LNCaP clone FGC (cell line): Measurements from ENCODE around the gene PTPRJ.

Experiments
- DNase-seq: peaks from one replicate; pipeline ENCODE4 v3.0.0-alpha.2; 2011; ENCODE audit warnings: low read depth
- H3K4me3 ChIP-seq: 2 replicates; pipeline ENCODE4 v1.5.1; 2011; ENCODE audit warnings: mild to moderate bottlenecking, low read depth, low read length, control low read depth
- TF ChIP-seq, protein P1 (sequence below): IDR thresholded peaks from 2 replicates; pipeline ENCODE4 v1.5.1; 2012; ENCODE audit warnings: mild to moderate bottlenecking; ENCODE audit not compliant: control insufficient read depth, insufficient read depth; ENCODE audit errors: extremely low read depth

The PTPRJ gene

DNA sequence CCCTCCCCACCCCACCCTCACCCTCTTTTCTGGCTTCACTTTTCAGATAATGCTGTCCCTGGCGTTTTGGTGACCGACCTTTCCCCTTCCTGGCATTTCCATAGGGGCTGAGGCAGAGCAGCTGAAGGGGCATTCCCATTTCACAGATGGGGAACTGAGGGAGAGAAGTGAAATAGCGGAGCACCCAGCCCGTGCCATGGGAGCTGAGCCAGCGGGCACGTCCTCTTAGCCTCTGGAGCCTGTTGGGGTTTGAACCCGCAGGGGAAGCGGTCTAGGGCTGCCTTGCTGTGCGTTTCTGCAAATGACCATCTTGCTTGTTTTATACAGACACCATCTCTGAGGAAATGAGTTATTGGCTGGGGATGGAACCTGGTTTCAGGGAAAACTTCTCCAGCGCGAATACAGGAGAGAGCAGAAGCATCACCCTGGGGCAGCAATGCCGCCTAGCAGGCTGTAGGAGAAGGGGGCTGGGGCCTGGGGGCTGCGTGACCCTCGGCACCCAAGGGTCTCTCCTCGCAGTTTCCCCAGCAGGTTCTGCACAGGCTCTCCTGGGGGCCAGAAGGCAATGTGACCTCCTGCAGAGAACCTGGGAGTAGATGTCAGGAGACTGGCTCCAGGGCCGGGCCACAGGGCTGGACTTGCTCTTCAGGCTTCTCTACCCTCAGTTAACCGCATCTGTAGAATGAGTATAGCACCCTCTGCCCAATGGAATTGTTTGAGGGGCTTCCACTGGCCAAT is 1.5 kb downstream of the PTPRJ start:
- H3K4me3 ChIP-seq, result peak overlapping the region; percentile 71
- DNase-seq, result no peak
- TF ChIP-seq, protein P1, sequence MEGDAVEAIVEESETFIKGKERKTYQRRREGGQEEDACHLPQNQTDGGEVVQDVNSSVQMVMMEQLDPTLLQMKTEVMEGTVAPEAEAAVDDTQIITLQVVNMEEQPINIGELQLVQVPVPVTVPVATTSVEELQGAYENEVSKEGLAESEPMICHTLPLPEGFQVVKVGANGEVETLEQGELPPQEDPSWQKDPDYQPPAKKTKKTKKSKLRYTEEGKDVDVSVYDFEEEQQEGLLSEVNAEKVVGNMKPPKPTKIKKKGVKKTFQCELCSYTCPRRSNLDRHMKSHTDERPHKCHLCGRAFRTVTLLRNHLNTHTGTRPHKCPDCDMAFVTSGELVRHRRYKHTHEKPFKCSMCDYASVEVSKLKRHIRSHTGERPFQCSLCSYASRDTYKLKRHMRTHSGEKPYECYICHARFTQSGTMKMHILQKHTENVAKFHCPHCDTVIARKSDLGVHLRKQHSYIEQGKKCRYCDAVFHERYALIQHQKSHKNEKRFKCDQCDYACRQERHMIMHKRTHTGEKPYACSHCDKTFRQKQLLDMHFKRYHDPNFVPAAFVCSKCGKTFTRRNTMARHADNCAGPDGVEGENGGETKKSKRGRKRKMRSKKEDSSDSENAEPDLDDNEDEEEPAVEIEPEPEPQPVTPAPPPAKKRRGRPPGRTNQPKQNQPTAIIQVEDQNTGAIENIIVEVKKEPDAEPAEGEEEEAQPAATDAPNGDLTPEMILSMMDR, result no peak

DNA sequence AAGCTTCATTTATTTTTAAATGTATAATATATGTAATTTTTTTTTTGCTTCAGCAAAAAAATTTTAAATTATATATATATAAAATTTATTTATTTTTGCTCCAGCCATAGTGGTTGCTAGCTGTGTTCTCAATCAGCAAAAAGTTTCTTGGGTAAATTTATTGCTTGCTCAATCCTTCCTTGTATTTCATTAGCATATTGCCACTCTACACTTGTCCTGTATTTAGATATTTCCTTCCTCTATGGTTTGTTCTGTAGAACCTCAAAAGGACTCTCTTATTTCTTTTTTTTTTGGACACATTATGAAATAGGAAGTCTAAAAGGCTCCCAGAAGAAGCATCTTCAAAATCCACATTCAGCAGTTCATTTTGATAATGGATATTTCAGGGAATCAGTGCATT is 2.3 kb downstream of the PTPRJ start:
- TF ChIP-seq, protein P1, result no peak
- no peak for DNase-seq
- H3K4me3 ChIP-seq, result no peak overlapping the region

DNA sequence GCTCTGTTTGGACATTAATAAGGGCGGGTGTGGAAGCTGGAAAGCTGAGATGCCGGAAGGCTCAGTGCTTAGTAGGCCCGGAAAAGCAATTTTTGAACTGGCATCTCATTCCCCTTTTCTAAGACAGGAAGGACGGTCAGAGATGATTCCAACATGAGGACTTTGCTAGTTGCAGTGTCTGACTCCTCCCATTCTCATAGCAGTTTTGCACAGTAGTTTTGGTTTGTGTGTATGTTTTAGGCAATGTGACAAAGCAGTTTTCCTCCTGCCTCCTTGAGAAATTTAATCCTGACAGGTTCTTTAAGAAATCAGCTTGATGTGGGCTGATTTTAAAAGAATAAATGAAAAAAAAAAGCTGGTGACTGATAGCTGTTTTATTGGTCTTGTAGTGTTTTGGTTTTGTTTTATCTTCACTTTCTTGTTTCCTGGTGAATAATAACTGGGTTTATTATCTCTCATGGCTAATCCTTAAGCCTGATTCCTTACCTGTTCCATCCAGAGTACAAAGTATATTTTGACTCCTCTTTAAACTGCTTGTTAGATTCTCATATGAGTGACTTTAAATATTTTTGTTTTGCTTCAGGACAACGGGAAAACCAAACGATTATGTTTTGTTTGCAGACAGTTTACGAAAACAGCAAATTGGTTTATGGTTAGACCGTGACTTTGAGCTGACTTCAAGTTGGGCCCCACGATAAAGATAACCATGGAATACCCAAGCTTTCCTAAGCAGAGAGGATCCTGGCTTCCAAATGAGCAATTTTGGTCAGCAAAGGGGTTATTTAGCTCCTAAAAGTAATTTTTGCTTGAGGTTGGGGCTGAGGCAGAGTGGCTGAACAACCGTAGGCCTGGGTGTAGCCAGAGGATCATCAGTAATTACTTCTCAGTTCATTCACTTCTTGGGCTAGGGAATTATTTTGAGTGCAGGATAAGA is 3.4 kb downstream of the PTPRJ start:
- peak overlapping the region; percentile 12; the same call in 1 of the 2 replicates for H3K4me3 ChIP-seq
- TF ChIP-seq, protein P1, result no peak
- no peak for DNase-seq

DNA sequence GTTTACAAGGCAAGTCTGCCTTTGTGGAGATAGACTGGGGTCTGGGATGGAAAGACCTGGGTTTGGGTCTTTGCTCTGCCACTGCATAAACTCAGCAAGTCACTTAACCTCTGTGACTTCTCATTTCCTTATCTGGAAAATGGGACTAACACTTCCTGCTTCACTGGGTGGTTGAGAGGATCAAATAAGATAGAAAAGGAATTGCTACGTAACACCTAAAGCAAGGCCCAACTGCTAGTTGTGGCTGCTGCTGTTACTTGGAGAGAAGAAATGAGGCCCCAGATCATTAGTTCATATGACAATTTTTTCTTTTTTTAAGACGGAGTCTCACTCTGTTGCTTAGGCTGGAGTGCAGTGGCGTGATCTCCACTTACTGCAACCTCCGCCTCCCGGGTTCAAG is 5.9 kb downstream of the PTPRJ start:
- H3K4me3 ChIP-seq, result no peak overlapping the region
- no peak for DNase-seq
- TF ChIP-seq, protein P1, result no peak

DNA sequence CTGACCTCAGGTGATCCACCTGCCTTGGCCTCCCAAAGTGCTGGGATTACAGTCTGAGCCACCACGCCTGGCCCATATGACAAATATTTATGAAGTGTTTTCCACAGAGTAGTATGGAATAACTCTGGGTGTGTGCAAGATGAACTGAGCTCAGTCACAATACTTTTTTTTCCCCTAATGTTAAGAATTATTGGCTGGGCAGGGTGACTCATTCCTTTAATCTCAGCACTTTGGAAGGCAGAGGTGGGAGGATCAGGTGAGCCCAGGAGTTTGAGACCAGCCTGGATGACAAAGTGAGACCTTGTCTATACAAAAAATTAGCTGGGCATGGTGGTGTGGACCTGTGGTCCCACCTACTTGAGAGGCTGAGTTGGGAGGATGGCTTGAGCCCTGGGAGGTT is 6.4 kb downstream of the PTPRJ start:
- no peak overlapping the region for H3K4me3 ChIP-seq
- DNase-seq, result no peak
- TF ChIP-seq, protein P1, result no peak

DNA sequence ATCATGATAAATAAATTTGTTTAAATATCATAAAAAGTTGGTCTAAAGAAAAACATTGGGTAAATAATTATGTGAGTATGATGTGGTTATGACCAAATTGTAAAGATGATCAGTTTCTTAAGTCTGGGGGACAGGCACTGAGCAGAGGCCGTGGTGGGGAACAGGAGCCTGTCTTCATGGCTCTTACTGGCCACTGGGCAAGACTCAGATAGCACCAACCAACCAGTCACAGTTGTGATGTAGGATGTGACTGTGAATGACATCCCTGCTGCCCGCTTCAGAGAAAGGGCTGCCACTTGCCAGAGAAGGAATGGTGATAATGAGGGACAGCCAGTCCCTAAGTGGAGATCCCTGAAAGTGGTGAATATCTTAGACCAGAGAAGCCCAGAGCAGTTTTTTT is 7.0 kb downstream of the PTPRJ start:
- H3K4me3 ChIP-seq, result no peak overlapping the region
- DNase-seq, result no peak
- TF ChIP-seq, protein P1, result no peak

DNA sequence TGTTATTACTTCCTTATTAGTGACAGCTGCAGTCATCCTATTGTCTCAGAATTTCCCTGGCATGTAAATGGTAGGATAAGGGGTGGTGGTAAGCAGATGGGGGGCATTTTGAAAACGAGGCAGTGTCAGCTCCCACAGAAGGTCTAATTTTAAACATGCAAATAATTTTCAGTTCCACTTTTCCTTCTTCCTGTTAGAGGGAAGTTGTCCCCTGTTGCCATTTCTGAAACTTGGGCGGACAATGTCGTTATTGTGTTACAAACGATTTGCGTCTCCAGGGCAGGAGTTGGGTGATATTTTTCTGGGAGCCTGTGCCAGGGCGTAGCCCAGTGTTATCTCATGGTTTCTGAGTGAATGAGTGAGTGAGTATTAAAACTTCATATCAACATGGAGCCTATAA is 7.4 kb downstream of the PTPRJ start:
- no peak overlapping the region for H3K4me3 ChIP-seq
- TF ChIP-seq, protein P1, result no peak
- no peak for DNase-seq
